MM.1S (cell line): ENCODE results near the gene NUP62.

Experiments used
- DNase-seq: peaks from one replicate; pipeline ENCODE4 v3.0.0-alpha.2; 2015
- H2AFZ ChIP-seq: fragments of 300-600 bp; sonication (generic); 2 replicates; pipeline ENCODE4 v1.6.0; 2016; ENCODE audit warnings: antibody characterized with exemption, low read length
- H3F3A ChIP-seq: fragments of 300-600 bp; sonication (generic); 2 replicates; pipeline ENCODE4 v1.6.1; 2016; ENCODE audit warnings: mild to moderate bottlenecking, antibody characterized with exemption, low read length, moderate library complexity, mixed read lengths; ENCODE audit not compliant: insufficient read depth
- H3K27ac ChIP-seq: fragments of 300-600 bp; sonication (generic); 2 replicates; pipeline ENCODE4 v1.5.1; 2016; ENCODE audit warnings: mild to moderate bottlenecking, low read length
- H3K27me3 ChIP-seq: fragments of 300-600 bp; sonication (generic); replicated peaks from 2 replicates; pipeline ENCODE4 v1.6.0; 2016; ENCODE audit warnings: low read length; ENCODE audit not compliant: insufficient read depth
- H3K36me3 ChIP-seq: fragments of 300-600 bp; sonication (generic); replicated peaks from 2 replicates; pipeline ENCODE4 v1.6.1; 2016; ENCODE audit warnings: mild to moderate bottlenecking, low read length, mixed read lengths; ENCODE audit not compliant: insufficient read depth
- H3K4me1 ChIP-seq: fragments of 300-600 bp; sonication (generic); 2 replicates; pipeline ENCODE4 v1.6.1; 2016; ENCODE audit warnings: low read length, mixed read lengths
- H3K4me2 ChIP-seq: fragments of 300-600 bp; sonication (generic); 2 replicates; pipeline ENCODE4 v1.6.0; 2016; ENCODE audit warnings: low read depth, low read length
- H3K4me3 ChIP-seq: fragments of 300-600 bp; sonication (generic); 2 replicates; pipeline ENCODE4 v1.5.1; 2016; ENCODE audit warnings: low read length, mixed read lengths
- H3K79me2 ChIP-seq: fragments of 300-600 bp; sonication (generic); 2 replicates; pipeline ENCODE4 v1.6.1; 2016; ENCODE audit warnings: mixed run types, low read length, mixed read lengths
- H3K9ac ChIP-seq: fragments of 300-600 bp; sonication (generic); 2 replicates; pipeline ENCODE4 v1.6.1; 2016; ENCODE audit warnings: low read length, mixed read lengths
- H3K9me2 ChIP-seq: fragments of 300-600 bp; sonication (generic); replicated peaks from 2 replicates; pipeline ENCODE4 v1.6.1; 2016; ENCODE audit warnings: mild to moderate bottlenecking, low read length, mixed read lengths; ENCODE audit not compliant: insufficient read depth
- H3K9me3 ChIP-seq: fragments of 300-600 bp; sonication (generic); replicated peaks from 2 replicates; pipeline ENCODE4 v1.6.1; 2016; ENCODE audit warnings: mild to moderate bottlenecking, low read length, mixed read lengths; ENCODE audit not compliant: insufficient read depth
- H4K20me1 ChIP-seq: fragments of 300-600 bp; sonication (generic); 2 replicates; pipeline ENCODE4 v1.6.1; 2016; ENCODE audit warnings: mild to moderate bottlenecking, low read length, moderate library complexity, mixed read lengths; ENCODE audit not compliant: insufficient read depth
- CTCF ChIP-seq: fragments of 300-600 bp; sonication (generic); IDR thresholded peaks from 2 replicates; pipeline ENCODE4 v1.5.1; 2016; ENCODE audit warnings: antibody characterized with exemption, low read length, mixed read lengths
- EZH2 ChIP-seq: fragments of 300-600 bp; sonication (generic); optimal IDR thresholded peaks from 2 replicates; pipeline ENCODE3; 2017; ENCODE audit warnings: low read depth, mild to moderate bottlenecking, antibody characterized with exemption, low read length, mixed read lengths
- EZH2phosphoT487 ChIP-seq: fragments of 300-600 bp; sonication (generic); IDR thresholded peaks from 2 replicates; pipeline ENCODE4 v1.6.1; 2018; ENCODE audit warnings: antibody characterized with exemption, low read length

NUP62 gene

GRCh38 chr19:49889687-49890348, 39.5 kb downstream of the NUP62 start:
- DNase-seq = peak; percentile 42
- TF ChIP-seq CTCF = peak; percentile 59
- TF ChIP-seq EZH2 = no peak
- H3K27ac ChIP-seq = peak overlapping the region; percentile 13; the same call in 1 of the 2 replicates
- H3F3A ChIP-seq = no peaks in the 10 kb centered on the region
- H4K20me1 ChIP-seq = no peaks in the 10 kb centered on the region
- H3K9me2 ChIP-seq = no peaks in the 10 kb centered on the region
- no peaks in the 10 kb centered on the region for H3K4me1 ChIP-seq
- peak overlapping the region; percentile 54 for H3K4me3 ChIP-seq
- H3K9ac ChIP-seq = peak overlapping the region; percentile 23; the same call in 1 of the 2 replicates
- no peaks in the 10 kb centered on the region for H3K9me3 ChIP-seq
- H3K79me2 ChIP-seq = no peaks in the 10 kb centered on the region
- H2AFZ ChIP-seq = peak overlapping the region; percentile 69
- H3K4me2 ChIP-seq = peak overlapping the region; percentile 88
- peaks cover 5% of the 10 kb centered on the region; the same call in 1 of the 2 replicates for H3K27me3 ChIP-seq
- no peaks in the 10 kb centered on the region for H3K36me3 ChIP-seq

GRCh38 chr19:49889038-49889686, 40.1 kb downstream of the NUP62 start:
- Histone ChIP-seq H3K9me2 (no peaks in the 10 kb centered on the region), H3K4me2 (no peak overlapping the region), H3K27ac (no peak overlapping the region), H4K20me1 (no peaks in the 10 kb centered on the region), H3F3A (no peaks in the 10 kb centered on the region), H3K27me3 (peaks cover 5% of the 10 kb centered on the region; the same call in 1 of the 2 replicates), H3K4me3 (no peak overlapping the region), H3K79me2 (no peaks in the 10 kb centered on the region), H2AFZ (no peak overlapping the region), H3K9me3 (no peaks in the 10 kb centered on the region), H3K36me3 (no peaks in the 10 kb centered on the region), H3K9ac (no peak overlapping the region), H3K4me1 (no peaks in the 10 kb centered on the region)
- DNase-seq = no peak
- TF ChIP-seq CTCF (no peak), EZH2 (no peak), EZH2phosphoT487 (no peak)

- Histone ChIP-seq H3K9me3 (no peaks in the 10 kb centered on the region), H3K9me2 (no peaks in the 10 kb centered on the region), H3K27ac (no peak overlapping the region), H3K4me2 (no peak overlapping the region), H3K9ac (no peak overlapping the region), H3K4me1 (no peaks in the 10 kb centered on the region), H3K27me3 (peaks cover 5% of the 10 kb centered on the region; the same call in 1 of the 2 replicates), H3K79me2 (no peaks in the 10 kb centered on the region), H4K20me1 (no peaks in the 10 kb centered on the region), H2AFZ (no peak overlapping the region), H3K36me3 (no peaks in the 10 kb centered on the region), H3K4me3 (no peak overlapping the region), H3F3A (no peaks in the 10 kb centered on the region)
- TF ChIP-seq CTCF (no peak), EZH2phosphoT487 (no peak), EZH2 (no peak)
- no peak for DNase-seq
Measured at GRCh38 chr19:49888510-49888824, 40.8 kb downstream of the NUP62 start.
